Thoracic aorta (tissue), 2 donors: ENCODE data around the gene FBN2. TPM values are rescaled to one million over a fixed set of nuclear protein-coding genes. Genes with fewer than 3 reads are reported as not detected.

ENCODE experiments used
- ATAC-seq: fragments of 150-250 bp; one replicate; pipeline ENCODE4 v1.8.0; 2017; ENCODE audit warnings: low read depth; ENCODE audit not compliant: insufficient number of reproducible peaks, low FRiP score
- DNase-seq: peaks from one replicate; pipeline ENCODE4 v3.0.0-alpha.2; 2020; ENCODE audit warnings: low spot score
- H3K27ac ChIP-seq, 2 donors: fragments of 200-600 bp; sonication (generic); 1 replicate in 1 of 2; 2 replicates in 1 of 2; pipeline ENCODE4 v1.5.1; 2016; ENCODE audit warnings: mild to moderate bottlenecking in 2 of 2, moderate library complexity in 2 of 2
- H3K27me3 ChIP-seq: fragments of 200-600 bp; sonication (generic); replicated peaks from 2 replicates; pipeline ENCODE4 v1.6.0; 2016; ENCODE audit warnings: mild to moderate bottlenecking; ENCODE audit not compliant: insufficient read depth
- H3K36me3 ChIP-seq: fragments of 200-600 bp; sonication (generic); one replicate; pipeline ENCODE4 v1.5.1; 2016
- H3K4me1 ChIP-seq, 2 donors: fragments of 200-600 bp; sonication (generic); 1 replicate in 1 of 2; 2 replicates in 1 of 2; pipeline versions ENCODE4 v1.5.1 to v1.6.0; 2016; ENCODE audit warnings: low read depth in 2 of 2, mild to moderate bottlenecking in 1 of 2; ENCODE audit not compliant: control insufficient read depth in 1 of 2
- H3K4me3 ChIP-seq: fragments of 200-600 bp; sonication (generic); 2 replicates; pipeline ENCODE4 v1.5.1; 2016; ENCODE audit warnings: mild to moderate bottlenecking
- H3K9me3 ChIP-seq: fragments of 200-600 bp; sonication (generic); 2 replicates; pipeline ENCODE4 v1.5.1; 2016
- total RNA-seq, 2 donors: library from RNA; depleted of rRNA; stranded (reverse); fragments of >200 nt; gene quantifications; one replicate each; pipeline versions ENCODE4 v1.1.0 to v1.2.3, GENCODE V29; 2016
- TF ChIP-seq, protein P1 (sequence below): fragments of 200-600 bp; sonication (generic); IDR thresholded peaks from one replicate; pipeline ENCODE4 v1.5.1; 2019; ENCODE audit warnings: antibody characterized with exemption

FBN2 gene
- total RNA-seq, 2 donors from 2014 or later: 0.68 to 5.8 TPM

- DNase-seq (no peak), ATAC-seq (no peak)
- Histone ChIP-seq H3K9me3 (no peaks in the 10 kb centered on the region), H3K27me3 (no peaks in the 10 kb centered on the region), H3K36me3 (no peaks in the 10 kb centered on the region), H3K4me3 (no peak overlapping the region), H3K27ac (no peak overlapping the region), H3K4me1 (no peaks in the 10 kb centered on the region)
- TF ChIP-seq, protein P1, sequence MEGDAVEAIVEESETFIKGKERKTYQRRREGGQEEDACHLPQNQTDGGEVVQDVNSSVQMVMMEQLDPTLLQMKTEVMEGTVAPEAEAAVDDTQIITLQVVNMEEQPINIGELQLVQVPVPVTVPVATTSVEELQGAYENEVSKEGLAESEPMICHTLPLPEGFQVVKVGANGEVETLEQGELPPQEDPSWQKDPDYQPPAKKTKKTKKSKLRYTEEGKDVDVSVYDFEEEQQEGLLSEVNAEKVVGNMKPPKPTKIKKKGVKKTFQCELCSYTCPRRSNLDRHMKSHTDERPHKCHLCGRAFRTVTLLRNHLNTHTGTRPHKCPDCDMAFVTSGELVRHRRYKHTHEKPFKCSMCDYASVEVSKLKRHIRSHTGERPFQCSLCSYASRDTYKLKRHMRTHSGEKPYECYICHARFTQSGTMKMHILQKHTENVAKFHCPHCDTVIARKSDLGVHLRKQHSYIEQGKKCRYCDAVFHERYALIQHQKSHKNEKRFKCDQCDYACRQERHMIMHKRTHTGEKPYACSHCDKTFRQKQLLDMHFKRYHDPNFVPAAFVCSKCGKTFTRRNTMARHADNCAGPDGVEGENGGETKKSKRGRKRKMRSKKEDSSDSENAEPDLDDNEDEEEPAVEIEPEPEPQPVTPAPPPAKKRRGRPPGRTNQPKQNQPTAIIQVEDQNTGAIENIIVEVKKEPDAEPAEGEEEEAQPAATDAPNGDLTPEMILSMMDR: no peak
Measured at GRCh38 chr5:128228521-128228920, 309.5 kb downstream of the FBN2 start.

DNA sequence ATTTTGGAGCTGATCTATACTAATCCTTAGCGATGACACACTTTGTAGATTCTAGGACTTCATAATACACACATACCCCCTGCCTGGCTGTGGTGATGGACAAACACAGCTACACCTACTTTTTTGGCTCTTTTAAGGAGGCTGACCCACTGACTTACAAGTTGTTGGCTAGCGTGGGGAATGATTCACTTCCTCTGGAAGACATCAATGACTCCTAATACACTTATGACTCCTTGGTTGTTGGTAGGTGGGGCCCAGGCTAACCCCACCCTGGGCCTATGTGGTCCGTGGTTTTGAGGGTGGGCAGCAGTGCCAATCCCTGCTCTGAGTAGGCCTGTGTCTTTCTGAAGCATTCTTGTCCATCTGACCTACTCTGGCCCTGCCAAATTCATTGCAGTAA is 310.0 kb downstream of the FBN2 start:
- peak; percentile 42 for ATAC-seq
- Histone ChIP-seq H3K27me3 (no peaks in the 10 kb centered on the region), H3K9me3 (no peaks in the 10 kb centered on the region), H3K4me1 (no peaks in the 10 kb centered on the region), H3K27ac (no peak overlapping the region), H3K36me3 (no peaks in the 10 kb centered on the region), H3K4me3 (no peak overlapping the region)
- TF ChIP-seq, protein P1: no peak
- DNase-seq: no peak

DNA sequence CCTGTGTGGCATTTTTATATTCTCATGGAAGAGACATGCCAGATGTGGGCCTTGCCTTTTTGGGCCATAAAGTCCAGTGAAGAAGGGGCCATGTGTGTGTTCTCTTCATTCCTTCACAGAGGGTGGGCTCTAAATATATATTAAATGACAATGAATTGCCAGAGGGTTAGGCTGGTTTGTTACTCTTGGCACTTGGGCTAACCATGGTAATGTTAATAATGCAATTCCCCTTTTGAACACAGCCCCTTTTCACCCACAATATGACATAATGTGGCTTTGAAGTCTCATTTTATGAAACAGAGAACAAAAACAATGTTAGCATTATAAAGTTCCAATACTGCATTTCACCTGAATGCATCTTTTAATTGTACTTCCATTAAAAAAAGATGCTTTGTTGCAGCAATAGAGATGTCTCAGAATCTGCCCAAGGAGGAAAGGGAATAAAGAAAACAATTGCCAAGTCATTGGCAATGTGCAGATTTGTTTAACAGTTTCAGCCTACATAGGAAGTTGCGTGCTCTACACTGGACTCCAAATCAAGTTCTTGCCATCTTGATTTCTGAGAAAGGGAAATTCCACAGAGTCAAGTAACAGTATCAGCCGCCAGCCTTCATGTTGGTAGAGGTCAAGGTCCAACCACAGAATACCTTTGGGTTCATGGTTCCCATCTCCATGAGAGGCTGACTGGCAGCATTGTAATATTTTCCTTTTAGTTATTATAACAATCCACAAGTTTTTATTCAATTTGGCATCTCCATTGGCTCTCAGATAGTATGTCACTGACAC is 312.6 kb downstream of the FBN2 start:
- H3K4me1 ChIP-seq: no peaks in the 10 kb centered on the region
- DNase-seq: no peak
- no peaks in the 10 kb centered on the region for H3K9me3 ChIP-seq
- H3K36me3 ChIP-seq: no peaks in the 10 kb centered on the region
- H3K27me3 ChIP-seq: no peaks in the 10 kb centered on the region
- no peak overlapping the region for H3K27ac ChIP-seq
- no peak overlapping the region for H3K4me3 ChIP-seq
- TF ChIP-seq, protein P1: no peak
- no peak for ATAC-seq

- TF ChIP-seq, protein P1: no peak
- DNase-seq (no peak), ATAC-seq (no peak)
- no peaks in the 10 kb centered on the region for H3K4me1 ChIP-seq
- no peaks in the 10 kb centered on the region for H3K27me3 ChIP-seq
- no peak overlapping the region for H3K4me3 ChIP-seq
- H3K27ac ChIP-seq: no peak overlapping the region
- H3K9me3 ChIP-seq: no peaks in the 10 kb centered on the region
- no peaks in the 10 kb centered on the region for H3K36me3 ChIP-seq
Measured at GRCh38 chr5:128224336-128224735, 313.7 kb downstream of the FBN2 start.

GRCh38 chr5:128220841-128221240 is 317.2 kb downstream of the FBN2 start:
- Histone ChIP-seq H3K9me3 (no peaks in the 10 kb centered on the region), H3K4me1 (peaks cover 0 to 15% of the 10 kb centered on the region in 2 donors), H3K4me3 (no peak overlapping the region), H3K27ac (no peak overlapping the region), H3K36me3 (no peaks in the 10 kb centered on the region), H3K27me3 (no peaks in the 10 kb centered on the region)
- DNase-seq (no peak), ATAC-seq (no peak)
- TF ChIP-seq, protein P1: no peak
